Fibroblast of skin of left quadriceps (primary cell): ENCODE results near the gene UFD1.
A peak's percentile ranks its signal among the peaks of the same experiment; 100 is the strongest.

ENCODE experiments used
- DNase-seq, 2 experiments: peaks; one replicate each; pipeline ENCODE4 v3.0.0-alpha.2; 2013; ENCODE audit warnings: low read depth in 2 of 2

The UFD1 gene

DNA sequence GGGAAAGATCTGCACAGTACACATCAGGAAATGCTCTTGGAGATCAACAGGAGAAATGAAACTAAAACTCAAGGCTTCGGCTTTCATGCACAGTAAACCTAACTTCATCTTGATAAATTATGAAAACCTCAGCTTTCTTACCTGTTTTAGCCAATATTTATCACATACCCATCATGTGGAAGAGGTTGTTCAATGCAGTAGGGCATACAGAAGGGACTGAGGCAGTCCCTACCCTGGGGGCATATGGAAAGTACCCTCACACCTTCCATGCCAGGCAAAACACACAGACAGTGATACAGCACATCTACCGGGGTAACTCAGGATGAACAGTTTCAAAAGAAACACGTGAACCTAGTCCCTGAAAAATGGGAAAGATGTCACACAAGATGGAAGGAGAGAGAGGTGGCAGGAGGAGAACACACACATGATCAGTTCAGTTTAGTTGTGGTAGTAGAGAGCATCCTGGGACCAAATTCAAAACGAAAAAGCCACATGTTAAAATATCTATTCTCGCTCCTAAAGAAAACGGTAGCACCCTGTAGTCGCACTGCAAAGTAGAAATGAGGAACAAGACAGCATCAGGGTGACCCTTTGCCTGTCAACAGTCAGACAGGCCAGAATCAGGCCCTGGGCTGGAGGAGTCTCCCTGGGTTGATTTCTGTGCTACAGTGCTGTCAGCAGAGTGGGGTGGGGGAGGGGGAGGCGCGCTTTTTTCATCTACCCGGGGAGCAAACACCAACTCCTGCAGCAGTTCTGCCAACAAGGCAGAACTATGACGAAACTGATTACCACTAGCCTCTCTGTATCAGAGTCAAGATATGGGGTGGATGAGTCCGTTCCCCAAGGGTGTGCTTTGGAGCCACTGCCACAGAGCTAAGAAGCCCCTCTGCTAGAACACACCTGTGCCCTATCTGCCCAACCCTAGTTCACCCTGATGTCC is 48.8 kb downstream of the UFD1 start:
- DNase-seq = peak in 1 of 2 experiments; percentile 43

- DNase-seq = no peak
Measured at GRCh38 chr22:19424186-19424500, 54.9 kb downstream of the UFD1 start.

DNA sequence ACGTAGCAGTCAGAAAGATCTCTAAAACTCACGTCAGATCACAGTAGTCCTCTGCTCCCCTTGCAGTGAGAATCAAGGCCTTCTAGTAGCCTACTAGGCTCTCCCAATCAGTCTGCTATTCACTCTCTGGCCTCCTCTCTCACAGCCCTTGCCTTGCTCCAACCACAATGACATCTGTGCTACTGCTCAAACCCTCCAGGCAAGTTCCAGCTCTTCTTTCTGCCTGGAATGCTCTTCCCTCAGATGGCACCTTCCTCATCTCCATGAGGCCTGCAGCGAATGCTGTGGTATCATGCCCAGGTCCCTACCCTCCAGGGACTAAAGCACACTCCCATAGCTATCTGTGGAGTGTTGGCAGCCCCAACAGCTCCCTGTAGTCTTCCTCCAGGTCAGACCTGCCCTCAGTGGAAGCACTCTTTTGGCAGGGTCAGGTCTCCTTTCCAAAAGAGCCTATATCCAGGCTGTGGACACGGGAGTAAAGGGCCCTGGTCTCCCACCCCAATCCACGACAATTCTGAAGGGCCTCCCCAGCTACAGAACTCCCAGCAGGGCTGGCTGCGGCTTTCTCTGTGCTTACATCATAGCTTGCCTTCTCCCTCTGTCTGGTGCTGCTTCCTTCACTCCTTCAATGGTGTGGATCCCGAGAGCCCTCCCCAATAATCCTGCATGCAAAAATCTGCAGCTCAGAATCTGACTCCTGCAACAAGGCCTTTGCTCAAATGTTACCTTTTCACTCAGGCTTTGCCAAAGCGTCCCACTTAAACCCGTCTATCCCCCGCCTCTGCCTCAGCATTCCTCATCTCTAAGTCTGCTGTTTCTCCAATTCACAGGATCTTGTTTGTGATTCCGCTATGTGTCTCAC is 56.3 kb downstream of the UFD1 start:
- DNase-seq = no peak

DNA sequence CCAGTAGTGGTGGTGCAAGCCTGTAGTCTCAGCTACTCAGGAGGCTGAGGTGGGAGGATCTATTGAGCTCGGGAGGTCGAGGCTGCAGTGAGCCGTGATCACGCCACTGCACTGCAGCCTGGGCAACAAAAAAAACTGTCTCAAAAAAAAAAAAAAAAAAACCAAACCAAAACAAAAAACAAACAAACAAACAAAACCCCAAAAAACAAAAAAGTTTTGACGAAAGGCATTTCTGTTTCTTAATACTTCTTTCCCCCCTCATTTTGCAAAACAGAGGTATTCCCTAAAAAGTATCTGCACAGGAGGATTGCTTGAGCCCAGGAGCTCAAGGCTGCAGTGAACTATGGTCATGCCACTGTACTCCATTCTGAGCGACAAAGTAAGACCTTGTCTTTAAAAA is 58.7 kb downstream of the UFD1 start:
- DNase-seq = no peak

GRCh38 chr22:19419464-19420178 is 59.4 kb downstream of the UFD1 start:
- DNase-seq = no peak

DNA sequence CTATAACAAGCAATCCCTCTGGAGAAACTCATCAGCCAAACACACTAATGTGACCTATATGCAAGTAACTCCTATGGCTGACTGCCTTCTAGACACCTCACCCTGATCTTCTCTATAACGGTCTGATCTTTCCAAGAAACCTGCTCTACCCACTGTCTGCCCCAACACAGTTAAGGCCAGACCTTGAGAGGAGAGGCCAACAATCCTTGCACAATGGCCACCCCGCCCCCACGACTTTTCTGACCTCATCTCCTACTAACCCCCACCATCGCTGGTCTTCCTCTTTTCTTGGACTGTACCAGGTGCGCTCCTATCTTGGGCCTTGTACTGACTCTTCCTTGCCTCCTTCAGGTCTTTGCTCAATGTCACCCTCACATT is 59.9 kb downstream of the UFD1 start:
- no peak for DNase-seq

- DNase-seq = no peak
Measured at GRCh38 chr22:19412923-19413322, 66.1 kb downstream of the UFD1 start.

DNA sequence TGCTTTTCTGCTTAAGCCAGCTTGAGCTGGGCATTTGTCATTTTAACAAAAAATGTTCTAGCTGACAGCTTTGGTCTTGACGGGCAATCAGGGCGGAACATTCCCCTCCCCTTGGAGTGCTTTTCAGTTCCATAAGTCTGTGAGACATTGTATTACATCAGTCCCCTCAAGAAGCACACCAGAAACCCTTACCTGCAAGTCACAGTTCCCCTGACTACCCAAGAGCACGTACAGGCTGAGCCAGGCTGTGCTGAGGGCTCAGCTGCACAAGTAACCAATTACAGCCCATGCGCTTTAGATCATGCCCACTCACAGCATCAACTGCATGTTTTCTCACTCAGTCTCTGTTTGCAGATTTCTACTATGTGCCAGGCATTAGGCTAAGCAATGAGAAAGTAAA is 66.5 kb downstream of the UFD1 start:
- no peak for DNase-seq

GRCh38 chr22:19411690-19412045 is 67.3 kb downstream of the UFD1 start:
- no peak for DNase-seq

DNA sequence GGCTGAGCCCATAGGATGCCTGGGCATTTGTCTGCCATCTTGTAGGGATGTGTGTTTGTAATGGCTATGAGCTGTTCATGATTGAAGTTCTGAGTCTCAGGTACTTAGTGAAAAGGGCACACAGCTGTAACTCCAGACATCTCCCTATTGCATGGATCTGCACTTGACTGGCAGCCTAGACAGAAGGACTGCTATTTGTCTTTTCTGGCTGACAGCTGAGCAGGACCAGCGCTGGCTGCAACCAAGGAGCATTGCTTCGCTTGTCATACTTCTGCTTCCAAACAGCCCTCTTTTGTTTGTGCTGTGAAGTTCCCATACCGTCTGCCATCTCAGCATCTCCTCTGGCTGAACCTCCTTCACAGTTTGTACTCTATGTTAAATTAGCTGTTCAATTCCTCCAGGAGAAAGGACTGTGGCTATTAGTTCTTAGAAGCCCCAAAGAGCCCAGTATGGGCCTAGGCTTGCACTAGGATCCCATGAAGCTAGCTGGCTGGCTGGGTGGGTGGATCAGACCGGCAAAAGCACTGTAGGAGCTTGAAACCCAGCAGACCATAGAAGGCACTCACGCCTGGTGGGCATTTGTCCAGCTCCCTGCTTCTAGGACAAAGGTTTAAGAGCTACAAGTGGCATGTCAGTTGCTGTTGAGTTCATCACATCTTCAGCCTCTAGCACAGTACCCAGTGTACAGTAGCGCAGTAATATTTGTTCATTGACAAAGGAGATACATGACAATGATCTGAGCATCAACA is 67.9 kb downstream of the UFD1 start:
- no peak for DNase-seq

DNA sequence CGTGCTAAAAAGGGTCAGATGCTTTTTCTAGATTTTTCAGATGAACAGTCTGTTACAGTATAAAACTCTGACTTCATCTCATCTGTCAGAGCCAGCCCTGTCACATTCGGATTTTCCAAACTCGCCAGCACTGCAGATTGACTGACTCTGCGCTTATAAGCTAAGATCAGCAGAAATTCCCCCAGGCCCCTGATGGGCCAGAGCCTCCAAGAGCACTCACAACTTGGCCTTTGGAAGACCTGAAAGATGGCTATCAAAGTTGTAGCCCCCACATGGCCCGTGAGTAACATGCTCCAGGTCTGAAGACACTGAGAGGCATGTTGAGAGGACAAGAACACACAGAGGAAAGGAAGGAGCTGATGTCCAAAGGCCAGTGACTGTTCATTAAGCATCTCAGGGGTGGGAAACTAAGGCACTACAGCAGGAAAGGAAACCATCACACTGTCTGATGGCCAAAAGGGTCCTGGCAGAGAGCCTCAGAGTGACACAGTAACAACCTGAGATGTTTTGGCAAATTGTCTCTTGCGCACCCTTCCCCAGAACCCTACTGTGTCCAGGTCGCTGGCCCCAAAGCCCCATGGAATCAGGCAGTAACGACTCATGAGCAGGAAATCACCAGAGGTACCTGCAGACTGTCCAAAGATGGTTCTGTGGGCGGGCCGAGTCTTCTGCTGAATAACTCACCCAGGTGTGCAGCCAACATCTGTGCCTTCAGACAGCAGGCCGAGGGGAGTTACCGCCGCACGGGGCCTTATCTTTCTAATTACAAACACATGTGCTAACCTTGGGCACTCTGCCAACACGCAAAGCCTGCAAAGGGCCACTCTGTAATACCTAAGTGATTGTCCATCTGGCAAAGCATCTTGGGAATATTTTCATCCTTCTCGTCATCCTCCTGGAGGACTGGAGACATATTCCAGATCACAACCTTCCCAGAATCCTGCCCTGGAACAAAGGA is 71.1 kb downstream of the UFD1 start:
- peak; percentile 16 to 24 for DNase-seq

GRCh38 chr22:19406846-19407245 is 72.1 kb downstream of the UFD1 start:
- no peak for DNase-seq

DNA sequence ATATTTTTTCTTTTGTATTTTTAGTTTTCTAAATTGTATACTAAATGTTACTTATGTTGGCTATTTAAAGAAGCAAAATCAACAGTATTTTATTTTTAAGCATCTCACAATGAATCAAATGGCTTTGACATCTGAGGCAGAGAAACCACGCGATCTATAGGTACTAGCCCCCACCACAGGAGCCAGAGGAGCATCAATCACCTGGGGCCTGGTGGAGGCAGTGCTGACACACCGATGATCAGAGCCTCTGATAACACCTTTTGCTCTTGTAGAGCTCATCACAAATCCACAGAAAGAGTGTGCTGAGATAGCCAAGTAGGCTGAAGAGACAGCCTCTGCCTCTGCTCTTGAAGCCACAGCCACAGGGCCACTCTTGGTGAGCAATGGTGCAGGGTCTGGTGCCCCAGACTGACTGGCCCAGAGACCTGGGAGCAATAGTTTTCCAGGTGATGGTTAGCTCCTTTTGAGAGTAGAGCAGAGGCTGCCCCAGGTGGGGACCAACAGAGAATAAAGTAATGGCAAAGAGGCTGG is 72.6 kb downstream of the UFD1 start:
- no peak for DNase-seq

DNA sequence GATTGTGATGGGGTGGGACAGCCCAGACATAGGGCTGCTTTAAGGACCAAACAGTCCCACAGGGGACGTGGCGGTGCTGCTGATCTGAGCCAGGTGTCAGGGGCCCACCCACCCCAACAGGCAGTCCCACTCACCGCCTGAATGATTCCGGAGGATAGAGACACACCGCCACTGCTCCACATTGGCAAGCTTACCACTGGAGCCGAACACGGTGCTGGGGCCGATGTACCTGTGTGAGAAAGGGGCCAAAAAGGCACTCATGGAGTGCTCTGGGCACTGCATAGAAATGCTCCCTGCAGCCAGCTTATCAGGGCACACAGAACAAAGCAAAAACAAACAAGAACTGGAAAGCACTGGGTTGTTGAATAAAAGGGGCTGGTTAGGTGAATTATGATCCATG is 73.3 kb downstream of the UFD1 start:
- no peak for DNase-seq

GRCh38 chr22:19405133-19405532 is 73.9 kb downstream of the UFD1 start:
- no peak for DNase-seq

DNA sequence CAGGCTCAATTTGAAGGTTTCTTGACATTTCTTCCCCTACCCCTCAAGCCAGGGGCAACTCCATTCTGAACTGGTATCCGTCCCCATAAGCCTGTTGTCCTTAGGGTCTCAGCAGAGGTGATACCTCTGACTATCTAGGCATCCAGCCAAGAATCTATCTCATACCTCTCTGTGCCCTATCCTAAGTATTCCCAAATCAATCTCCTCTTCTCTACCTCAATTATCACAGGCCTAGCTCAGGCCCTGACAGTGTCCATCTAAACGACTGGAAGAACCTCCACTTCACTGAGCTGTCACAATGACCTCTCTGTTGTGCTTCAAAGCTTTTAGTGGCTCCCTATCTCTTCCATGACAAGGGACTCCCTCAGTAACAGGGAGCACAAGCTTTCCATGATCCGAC is 74.3 kb downstream of the UFD1 start:
- DNase-seq = no peak

- no peak for DNase-seq
Measured at GRCh38 chr22:19402642-19403191, 76.3 kb downstream of the UFD1 start.

GRCh38 chr22:19401483-19401882 is 77.5 kb downstream of the UFD1 start:
- no peak for DNase-seq

GRCh38 chr22:19400881-19401280 is 78.1 kb downstream of the UFD1 start:
- DNase-seq = no peak
